ENCODE data around the gene ZNF606. TPM values are rescaled to one million over a fixed set of nuclear protein-coding genes. Genes with fewer than 3 reads are reported as not detected.

ZNF606 gene
- total and polyA plus RNA-seq, 5 donors from 2014 or later, result 1.6 to 10.3 (median 5.1) TPM

- no peak for DNase-seq
- ATAC-seq (ENCODE audit: low read depth in 2 of 2), result no peak
- Histone ChIP-seq H3K4me3 (ENCODE audit: low read depth, low read length) (no peak overlapping the region), H3K27ac (ENCODE audit: insufficient read depth, low read length, poor library complexity, severe bottlenecking) (no peak overlapping the region), H3K27me3 (ENCODE audit: control insufficient read depth, insufficient read depth, low read length) (no peaks in the 10 kb centered on the region), H3K9me3 (ENCODE audit: control insufficient read depth in 2 of 2, low read length in 2 of 2) (peaks cover 53 to 80% of the 10 kb centered on the region in 2 experiments), H3K36me3 (ENCODE audit: control insufficient read depth, insufficient read depth, low read length) (peaks cover 36% of the 10 kb centered on the region), H3K4me1 (ENCODE audit: control insufficient read depth, insufficient read depth, low read length, poor library complexity, severe bottlenecking) (no peaks in the 10 kb centered on the region)
- Mint-ChIP-seq H3K36me3 (peaks cover 61% of the 10 kb centered on the region), H3K27ac (no peak overlapping the region), H3K4me3 (no peak overlapping the region), H3K9me3 (peaks cover 6 to 79% (median 28%) of the 10 kb centered on the region in 7 donors), H3K27me3 (no peaks in the 10 kb centered on the region), H3K4me1 (peaks cover 0 to 4% (median 1%) of the 10 kb centered on the region in 4 donors)
Measured at GRCh38 chr19:57992841-57993240, 9.8 kb downstream of the ZNF606 start.

- no peaks in the 10 kb centered on the region for H3K27me3 ChIP-seq (ENCODE audit: control insufficient read depth, insufficient read depth, low read length)
- ATAC-seq (ENCODE audit: low read depth in 2 of 2) (no peak), DNase-seq (no peak)
- Mint-ChIP-seq H3K4me3 (no peak overlapping the region), H3K36me3 (peaks cover 50% of the 10 kb centered on the region), H3K4me1 (peaks cover 0 to 5% (median 0%) of the 10 kb centered on the region in 4 donors), H3K9me3 (peaks cover 2 to 95% (median 47%) of the 10 kb centered on the region in 7 donors), H3K27ac (no peak overlapping the region), H3K27me3 (no peaks in the 10 kb centered on the region)
- H3K4me3 ChIP-seq (ENCODE audit: low read depth, low read length), result no peak overlapping the region
- peaks cover 41% of the 10 kb centered on the region for H3K36me3 ChIP-seq (ENCODE audit: control insufficient read depth, insufficient read depth, low read length)
- H3K9me3 ChIP-seq (ENCODE audit: control insufficient read depth in 2 of 2, low read length in 2 of 2), result peaks cover 86 to 100% of the 10 kb centered on the region in 2 experiments
- no peaks in the 10 kb centered on the region for H3K4me1 ChIP-seq (ENCODE audit: control insufficient read depth, insufficient read depth, low read length, poor library complexity, severe bottlenecking)
- no peak overlapping the region for H3K27ac ChIP-seq (ENCODE audit: insufficient read depth, low read length, poor library complexity, severe bottlenecking)
Measured at GRCh38 chr19:57978586-57979289, 23.9 kb downstream of the ZNF606 start.

- no peak within 1 kb of the TSS for H3K27ac ChIP-seq (ENCODE audit: insufficient read depth, low read length, poor library complexity, severe bottlenecking)
- DNase-seq, result no peak
- peaks cover 69 to 100% of the 10 kb centered on the region in 2 experiments for H3K9me3 ChIP-seq (ENCODE audit: control insufficient read depth in 2 of 2, low read length in 2 of 2)
- Mint-ChIP-seq H3K36me3 (peaks cover 14% of the 10 kb centered on the region), H3K27ac (peak within 1 kb of the TSS in 1 of 3 donors; percentile 45), H3K4me3 (no peak within 1 kb of the TSS), H3K9me3 (peaks cover 0 to 91% (median 32%) of the 10 kb centered on the region in 7 donors), H3K27me3 (no peaks in the 10 kb centered on the region), H3K4me1 (no peaks in the 10 kb centered on the region)
- H3K36me3 ChIP-seq (ENCODE audit: control insufficient read depth, insufficient read depth, low read length), result peaks cover 3% of the 10 kb centered on the region
- H3K4me3 ChIP-seq (ENCODE audit: low read depth, low read length), result no peak within 1 kb of the TSS
- no peaks in the 10 kb centered on the region for H3K4me1 ChIP-seq (ENCODE audit: control insufficient read depth, insufficient read depth, low read length, poor library complexity, severe bottlenecking)
- no peak for ATAC-seq (ENCODE audit: low read depth in 2 of 2)
- no peaks in the 10 kb centered on the region for H3K27me3 ChIP-seq (ENCODE audit: control insufficient read depth, insufficient read depth, low read length)
Measured at GRCh38 chr19:57974434-57974833, 28.2 kb downstream of the ZNF606 start, which contains the start of gene C19orf18. Gene C19orf18 (minus strand): TSS chr19:57974534. CDS start chr19:57974432, 102 bp downstream.

GRCh38 chr19:57964761-57965160 is 37.9 kb downstream of the ZNF606 start:
- Mint-ChIP-seq H3K36me3 (peaks cover 9% of the 10 kb centered on the region), H3K9me3 (peaks cover 0 to 45% (median 17%) of the 10 kb centered on the region in 7 donors)

GRCh38 chr19:57961785-57962184 is 40.8 kb downstream of the ZNF606 start:
- peaks cover 16% of the 10 kb centered on the region for H3K36me3 Mint-ChIP-seq
- Histone ChIP-seq H3K4me3 (ENCODE audit: low read depth, low read length) (no peak overlapping the region), H3K27me3 (ENCODE audit: control insufficient read depth, insufficient read depth, low read length) (no peaks in the 10 kb centered on the region), H3K36me3 (ENCODE audit: control insufficient read depth, insufficient read depth, low read length) (no peaks in the 10 kb centered on the region), H3K4me1 (ENCODE audit: control insufficient read depth, insufficient read depth, low read length, poor library complexity, severe bottlenecking) (no peaks in the 10 kb centered on the region), H3K27ac (ENCODE audit: insufficient read depth, low read length, poor library complexity, severe bottlenecking) (no peak overlapping the region), H3K9me3 (ENCODE audit: control insufficient read depth in 2 of 2, low read length in 2 of 2) (peaks cover 32 to 61% of the 10 kb centered on the region in 2 experiments)
- ATAC-seq (ENCODE audit: low read depth in 2 of 2) (no peak), DNase-seq (no peak)
- no peak overlapping the region for H3K4me3 Mint-ChIP-seq
- no peaks in the 10 kb centered on the region for H3K27me3 Mint-ChIP-seq
- no peak overlapping the region for H3K27ac Mint-ChIP-seq
- no peaks in the 10 kb centered on the region for H3K4me1 Mint-ChIP-seq
- H3K9me3 Mint-ChIP-seq, result peaks cover 0 to 44% (median 20%) of the 10 kb centered on the region in 7 donors

More at GRCh38 chr19:57964761-57965160, 37.9 kb downstream of the ZNF606 start:
- H3K27ac ChIP-seq (ENCODE audit: insufficient read depth, low read length, poor library complexity, severe bottlenecking), result no peak overlapping the region
- H3K4me1 Mint-ChIP-seq, result no peaks in the 10 kb centered on the region
- H3K4me3 Mint-ChIP-seq, result no peak overlapping the region
- peaks cover 29 to 64% of the 10 kb centered on the region in 2 experiments for H3K9me3 ChIP-seq (ENCODE audit: control insufficient read depth in 2 of 2, low read length in 2 of 2)
- no peak overlapping the region for H3K27ac Mint-ChIP-seq
- ATAC-seq (ENCODE audit: low read depth in 2 of 2) (no peak), DNase-seq (no peak)
- H3K4me3 ChIP-seq (ENCODE audit: low read depth, low read length), result no peak overlapping the region
- no peaks in the 10 kb centered on the region for H3K27me3 Mint-ChIP-seq
- H3K4me1 ChIP-seq (ENCODE audit: control insufficient read depth, insufficient read depth, low read length, poor library complexity, severe bottlenecking), result no peaks in the 10 kb centered on the region
- H3K36me3 ChIP-seq (ENCODE audit: control insufficient read depth, insufficient read depth, low read length), result no peaks in the 10 kb centered on the region
- H3K27me3 ChIP-seq (ENCODE audit: control insufficient read depth, insufficient read depth, low read length), result no peaks in the 10 kb centered on the region

- no peak for DNase-seq
- H3K4me3 ChIP-seq (ENCODE audit: low read depth, low read length), result no peak overlapping the region
- H3K4me1 Mint-ChIP-seq, result no peaks in the 10 kb centered on the region
- H3K9me3 Mint-ChIP-seq, result peaks cover 0 to 41% (median 10%) of the 10 kb centered on the region in 7 donors
- H3K4me3 Mint-ChIP-seq, result no peak overlapping the region
- H3K27ac ChIP-seq (ENCODE audit: insufficient read depth, low read length, poor library complexity, severe bottlenecking), result no peak overlapping the region
- H3K27ac Mint-ChIP-seq, result no peak overlapping the region
- H3K4me1 ChIP-seq (ENCODE audit: control insufficient read depth, insufficient read depth, low read length, poor library complexity, severe bottlenecking), result no peaks in the 10 kb centered on the region
- peaks cover 7% of the 10 kb centered on the region for H3K36me3 Mint-ChIP-seq
- no peaks in the 10 kb centered on the region for H3K27me3 Mint-ChIP-seq
- ATAC-seq (ENCODE audit: low read depth in 2 of 2), result no peak
- H3K27me3 ChIP-seq (ENCODE audit: control insufficient read depth, insufficient read depth, low read length), result no peaks in the 10 kb centered on the region
- H3K9me3 ChIP-seq (ENCODE audit: control insufficient read depth in 2 of 2, low read length in 2 of 2), result peaks cover 22 to 47% of the 10 kb centered on the region in 2 experiments
- H3K36me3 ChIP-seq (ENCODE audit: control insufficient read depth, insufficient read depth, low read length), result no peaks in the 10 kb centered on the region
Measured at GRCh38 chr19:57954996-57955395, 47.6 kb downstream of the ZNF606 start.

GRCh38 chr19:57949702-57950101 is 52.9 kb downstream of the ZNF606 start:
- H3K4me3 ChIP-seq (ENCODE audit: low read depth, low read length), result no peak overlapping the region
- Mint-ChIP-seq H3K36me3 (peaks cover 13% of the 10 kb centered on the region), H3K4me3 (no peak overlapping the region), H3K9me3 (peaks cover 8 to 41% (median 13%) of the 10 kb centered on the region in 7 donors), H3K4me1 (peaks cover 10 to 22% (median 11%) of the 10 kb centered on the region in 4 donors), H3K27me3 (no peaks in the 10 kb centered on the region), H3K27ac (no peak overlapping the region)
- no peak overlapping the region for H3K27ac ChIP-seq (ENCODE audit: insufficient read depth, low read length, poor library complexity, severe bottlenecking)
- H3K27me3 ChIP-seq (ENCODE audit: control insufficient read depth, insufficient read depth, low read length), result no peaks in the 10 kb centered on the region
- DNase-seq (no peak), ATAC-seq (ENCODE audit: low read depth in 2 of 2) (no peak)
- H3K9me3 ChIP-seq (ENCODE audit: control insufficient read depth in 2 of 2, low read length in 2 of 2), result peaks cover 27 to 45% of the 10 kb centered on the region in 2 experiments
- peaks cover 4% of the 10 kb centered on the region for H3K36me3 ChIP-seq (ENCODE audit: control insufficient read depth, insufficient read depth, low read length)
- H3K4me1 ChIP-seq (ENCODE audit: control insufficient read depth, insufficient read depth, low read length, poor library complexity, severe bottlenecking), result peaks cover 6% of the 10 kb centered on the region

Data from CD4-positive, CD25-positive, alpha-beta regulatory T cell (primary cell).